ENCODE results near the gene HNRNPA1L2.

- TF ChIP-seq CTCF (IDR thresholded peaks at IDR 0.05), result no peak
- TF ChIP-seq RFX5 (IDR thresholded peaks at IDR 0.05; ENCODE audit: low read length), result no peak
- TF ChIP-seq RXRA (IDR thresholded peaks at IDR 0.05; ENCODE audit: borderline replicate concordance, low read depth), result no peak
- no peak for TF ChIP-seq TAF1 (IDR thresholded peaks at IDR 0.05; ENCODE audit: borderline replicate concordance, low read depth, low read length)
- TF ChIP-seq MEF2A (IDR thresholded peaks at IDR 0.05; ENCODE audit: borderline replicate concordance, low read depth), result no peak
- no peak for TF ChIP-seq MAX (IDR thresholded peaks at IDR 0.05; ENCODE audit: low read depth)
Observed at GRCh38 chr13:52664272-52664671, 22.0 kb downstream of the HNRNPA1L2 start.
